HEK293T (cell line): ENCODE data around the gene MOSMO.

Experiments used
- BHLHE40 ChIP-seq: fragments of 450-650 bp; IDR thresholded peaks from 2 replicates; pipeline ENCODE4 v1.6.1; 2016; ENCODE audit warnings: mild to moderate bottlenecking, moderate library complexity, borderline replicate concordance
- CTBP1 ChIP-seq: fragments of 450-650 bp; IDR thresholded peaks from 2 replicates; pipeline ENCODE4 v1.6.1; 2016; ENCODE audit warnings: borderline replicate concordance
- ELF4 ChIP-seq: fragments of 450-650 bp; IDR thresholded peaks from 2 replicates; pipeline ENCODE4 v1.6.1; 2017; ENCODE audit warnings: antibody characterized with exemption
- FOXA1 ChIP-seq: fragments of 450-650 bp; IDR thresholded peaks from 2 replicates; pipeline ENCODE4 v1.6.1; 2016; ENCODE audit warnings: mild to moderate bottlenecking
- FOXM1 ChIP-seq: fragments of 450-650 bp; IDR thresholded peaks from 2 replicates; pipeline ENCODE4 v1.6.1; 2017; ENCODE audit warnings: mild to moderate bottlenecking, borderline replicate concordance
- HDGF ChIP-seq: fragments of 450-650 bp; IDR thresholded peaks from 2 replicates; pipeline ENCODE4 v1.6.1; 2017; ENCODE audit warnings: antibody characterized with exemption, borderline replicate concordance
- L3MBTL2 ChIP-seq: fragments of 450-650 bp; conservative IDR thresholded peaks from 2 replicates; pipeline ENCODE4 v1.6.1; 2016; ENCODE audit warnings: mild to moderate bottlenecking
- LEF1 ChIP-seq: fragments of 450-650 bp; IDR thresholded peaks from 2 replicates; pipeline ENCODE4 v1.6.1; 2017; ENCODE audit warnings: mild to moderate bottlenecking, borderline replicate concordance
- NFRKB ChIP-seq: fragments of 450-650 bp; IDR thresholded peaks from 2 replicates; pipeline ENCODE4 v1.6.1; 2016; ENCODE audit warnings: mild to moderate bottlenecking, moderate library complexity
- SP1 ChIP-seq: fragments of 450-650 bp; IDR thresholded peaks from 2 replicates; pipeline ENCODE4 v1.6.1; 2017
- SUZ12 ChIP-seq: fragments of 450-650 bp; IDR thresholded peaks from 2 replicates; pipeline ENCODE4 v1.6.1; 2016; ENCODE audit warnings: mild to moderate bottlenecking
- TARDBP ChIP-seq: fragments of 450-650 bp; IDR thresholded peaks from 2 replicates; pipeline ENCODE4 v1.6.1; 2016
- ZNF384 ChIP-seq: fragments of 450-650 bp; IDR thresholded peaks from 2 replicates; pipeline ENCODE4 v1.6.1; 2016
- TF ChIP-seq, protein P1 (sequence below): fragments of 450-650 bp; IDR thresholded peaks from 2 replicates; pipeline ENCODE4 v1.6.1; 2016

DNA sequence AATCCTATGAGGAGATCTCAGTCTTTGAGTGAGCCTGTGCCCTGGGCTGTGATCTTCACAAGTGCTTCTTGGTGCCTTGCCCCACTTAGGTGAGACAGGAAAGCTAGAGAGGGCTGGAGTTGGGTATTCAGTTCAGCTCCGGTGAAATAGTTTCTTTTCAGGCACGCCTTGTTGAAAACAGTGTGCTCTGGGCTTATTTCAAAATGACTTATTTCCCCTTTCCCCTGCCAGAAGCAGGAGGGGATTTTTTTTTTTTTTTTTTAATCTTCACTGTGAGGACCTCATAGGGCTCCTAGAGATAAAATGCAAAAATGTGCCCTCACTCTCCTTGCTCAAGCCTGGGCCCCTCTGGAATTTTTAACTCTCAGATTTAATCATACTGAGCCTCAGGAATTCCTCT lies 27.2 kb downstream of the MOSMO start:
- no peak for TF ChIP-seq BHLHE40
- no peak for TF ChIP-seq HDGF
- TF ChIP-seq NFRKB: no peak
- TF ChIP-seq L3MBTL2: no peak
- no peak for TF ChIP-seq SUZ12
- no peak for TF ChIP-seq CTBP1
- no peak for TF ChIP-seq FOXA1
- TF ChIP-seq ELF4: no peak
- TF ChIP-seq FOXM1: no peak
- TF ChIP-seq, protein P1, sequence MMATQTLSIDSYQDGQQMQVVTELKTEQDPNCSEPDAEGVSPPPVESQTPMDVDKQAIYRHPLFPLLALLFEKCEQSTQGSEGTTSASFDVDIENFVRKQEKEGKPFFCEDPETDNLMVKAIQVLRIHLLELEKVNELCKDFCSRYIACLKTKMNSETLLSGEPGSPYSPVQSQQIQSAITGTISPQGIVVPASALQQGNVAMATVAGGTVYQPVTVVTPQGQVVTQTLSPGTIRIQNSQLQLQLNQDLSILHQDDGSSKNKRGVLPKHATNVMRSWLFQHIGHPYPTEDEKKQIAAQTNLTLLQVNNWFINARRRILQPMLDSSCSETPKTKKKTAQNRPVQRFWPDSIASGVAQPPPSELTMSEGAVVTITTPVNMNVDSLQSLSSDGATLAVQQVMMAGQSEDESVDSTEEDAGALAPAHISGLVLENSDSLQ: no peak
- TF ChIP-seq LEF1: no peak
- no peak for TF ChIP-seq TARDBP
- no peak for TF ChIP-seq SP1
- TF ChIP-seq ZNF384: no peak
